K562 (cell line): ENCODE results near the gene RING1. TPM values are rescaled to one million over a fixed set of nuclear protein-coding genes. Genes with fewer than 3 reads are reported as not detected.
A peak's percentile ranks its signal among the peaks of the same experiment; 100 is the strongest.

ENCODE experiments used
- ARID1B ChIP-seq: fragments of 450-650 bp; IDR thresholded peaks from 2 replicates; pipeline ENCODE4 v1.6.1; 2016; ENCODE audit warnings: antibody characterized with exemption, mild to moderate bottlenecking, inconsistent platforms
- ATF7 ChIP-seq: fragments of 450-650 bp; IDR thresholded peaks from 2 replicates; pipeline ENCODE4 v1.7.1; 2014; ENCODE audit warnings: mild to moderate bottlenecking, moderate library complexity
- HDAC8 ChIP-seq: fragments of 450-650 bp; IDR thresholded peaks from 2 replicates; pipeline ENCODE4 v1.6.1; 2016; ENCODE audit warnings: mild to moderate bottlenecking, missing genetic modification characterization, moderate library complexity, missing compliant biosample characterization
- HNRNPL ChIP-seq: fragments of 200-400 bp; formaldehyde crosslinking; IDR thresholded peaks from 2 replicates; pipeline ENCODE4 v1.6.1; 2017; ENCODE audit warnings: low read depth, mild to moderate bottlenecking, low read length
- MCM5 ChIP-seq: fragments of 450-650 bp; IDR thresholded peaks from 2 replicates; pipeline ENCODE4 v1.6.1; 2016; ENCODE audit warnings: low read depth
- TEAD2 ChIP-seq: fragments of 450-650 bp; IDR thresholded peaks from 2 replicates; pipeline ENCODE4 v1.6.1; 2016; ENCODE audit warnings: missing genetic modification characterization, control low read depth, missing compliant biosample characterization
- ZNF274 ChIP-seq: IDR thresholded peaks from 2 replicates; pipeline ENCODE4 v1.6.1; 2011; ENCODE audit warnings: low read depth, mild to moderate bottlenecking, low read length, moderate library complexity, borderline replicate concordance
- ZNF311 ChIP-seq: fragments of 250-450 bp; sonication (Bioruptor Pico); IDR thresholded peaks from 2 replicates; pipeline ENCODE4 v1.4.0; 2020; ENCODE audit warnings: mild to moderate bottlenecking, moderate library complexity
- ZNF316 ChIP-seq: fragments of 450-650 bp; IDR thresholded peaks from 2 replicates; pipeline ENCODE4 v1.6.1; 2016
- ZNF436 ChIP-seq: fragments of 250-450, 450-650 bp; sonication (Bioruptor Pico); formaldehyde crosslinking; IDR thresholded peaks from 2 replicates; pipeline ENCODE4 v1.7.0; 2020; ENCODE audit warnings: mild to moderate bottlenecking
- polyA plus RNA-seq, 8 experiments: library from polyadenylated mRNA; depleted of rRNA in 4 of 8; stranded (reverse) in 5 of 8; unstranded in 3 of 8; fragments of >200 nt; fragmentation: Nextera tagmentation in 2 of 8; fragmentation: Illumina TruSeq in 1 of 8; extraction: Ambion mirVana in 2 of 8; extraction: Trizol in 1 of 8; gene quantifications; 2 replicates each; pipeline versions ENCODE4 v1.2.1 to v1.2.3, GENCODE V29; 2011 to 2014; ENCODE audit warnings: inconsistent platforms in 1 of 8, missing spikeins in 1 of 8
- total RNA-seq, 7 experiments: library from RNA; depleted of rRNA in 6 of 7; stranded (reverse); fragments of >200 nt in 6 of 7; fragmentation: Illumina TruSeq in 2 of 7; extraction: Trizol in 2 of 7; gene quantifications; 2 replicates each; pipeline versions ENCODE4 v1.2.1 to v1.2.3, GENCODE V29; 2011 to 2021; ENCODE audit warnings: low replicate concordance in 1 of 7
- TF ChIP-seq, protein P1 (sequence below): fragments of 250-450 bp; sonication (Bioruptor Pico); IDR thresholded peaks from 2 replicates; pipeline ENCODE4 v1.5.0; 2020; ENCODE audit warnings: mild to moderate bottlenecking, borderline replicate concordance
- TF ChIP-seq, protein P2 (sequence below), 2 experiments: fragments of 150-350 bp in 1 of 2; IDR thresholded peaks; 2 replicates each; pipeline ENCODE4 v1.6.1; 2012 to 2016; ENCODE audit warnings: low read depth in 2 of 2, low read length in 2 of 2, mild to moderate bottlenecking in 1 of 2, moderate library complexity in 1 of 2
- TF ChIP-seq, protein P3 (sequence below): fragments of 450-650 bp; IDR thresholded peaks from 2 replicates; pipeline ENCODE4 v1.6.1; 2017; ENCODE audit warnings: antibody characterized with exemption, mild to moderate bottlenecking
- TF ChIP-seq, protein P4 (sequence below): sonication (generic); formaldehyde crosslinking; IDR thresholded peaks from 2 replicates; pipeline ENCODE4 v1.8.0; 2022; ENCODE audit warnings: missing genetic modification reagents, mild to moderate bottlenecking, moderate library complexity, borderline replicate concordance

RING1 gene
- total and polyA plus RNA-seq, 9 of the 15 experiments (the other 6 are each of a cell fraction or from before 2014, with no cell fraction given): 4.2 to 59.1 (median 36.9) TPM

DNA sequence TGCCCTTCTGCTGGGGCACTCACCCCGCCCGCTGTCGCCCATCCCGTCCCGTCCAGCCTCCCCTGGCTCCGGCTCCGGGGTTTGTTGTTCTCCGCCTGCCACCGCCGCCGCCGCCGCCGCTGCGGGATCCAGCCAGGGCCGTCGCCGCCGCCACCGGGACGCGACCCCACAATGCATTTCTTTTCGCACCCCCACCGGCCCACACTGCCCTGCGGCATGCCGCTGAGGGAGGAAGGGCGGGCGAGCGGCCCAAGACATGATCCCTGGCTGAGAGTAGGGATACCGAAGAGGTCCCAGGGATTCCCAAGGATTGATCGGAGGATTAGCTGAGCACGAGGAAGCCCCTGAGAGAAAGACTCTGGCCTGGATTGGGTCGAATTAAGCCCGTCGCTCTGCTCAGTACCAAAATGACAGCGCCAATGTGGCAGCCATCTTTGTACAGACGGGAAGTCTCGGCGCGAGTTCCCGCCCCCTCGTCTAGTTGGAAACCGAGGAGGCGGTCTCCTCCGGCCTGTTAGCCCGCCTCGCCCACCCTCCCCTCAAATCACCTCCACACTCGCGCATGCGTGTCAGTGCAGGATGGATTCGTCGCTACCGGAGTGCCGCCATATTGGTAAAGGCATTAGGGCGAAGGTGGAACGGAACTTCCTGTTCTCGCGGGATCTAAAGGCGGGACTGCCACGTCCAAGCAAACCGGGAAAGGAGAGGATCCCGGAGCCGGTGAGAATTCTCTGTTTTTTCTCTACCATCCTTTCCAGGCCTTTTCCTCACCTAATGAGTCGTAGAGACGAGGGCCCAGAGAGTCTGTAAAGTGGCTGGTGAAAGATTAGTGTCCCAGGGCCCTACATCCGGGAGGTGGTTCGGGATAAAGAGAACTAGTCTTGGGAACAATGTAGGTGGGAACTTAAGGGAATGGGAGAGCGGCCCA is 7.8 kb upstream of the RING1 start, which contains the start of the genes RXRB and SLC39A7 (continued):
- TF ChIP-seq HNRNPL (peak; percentile 96), MCM5 (no peak), ARID1B (peak; percentile 63), ZNF436 (CRISPR knock-in tag) (no peak), ATF7 (peak; percentile 71), ZNF274 (no peak), ZNF316 (no peak; the same call in 1 of the 2 replicates), TEAD2 (tag) (no peak), ZNF311 (CRISPR knock-in tag) (no peak), HDAC8 (tag) (no peak)
- TF ChIP-seq, protein P1, sequence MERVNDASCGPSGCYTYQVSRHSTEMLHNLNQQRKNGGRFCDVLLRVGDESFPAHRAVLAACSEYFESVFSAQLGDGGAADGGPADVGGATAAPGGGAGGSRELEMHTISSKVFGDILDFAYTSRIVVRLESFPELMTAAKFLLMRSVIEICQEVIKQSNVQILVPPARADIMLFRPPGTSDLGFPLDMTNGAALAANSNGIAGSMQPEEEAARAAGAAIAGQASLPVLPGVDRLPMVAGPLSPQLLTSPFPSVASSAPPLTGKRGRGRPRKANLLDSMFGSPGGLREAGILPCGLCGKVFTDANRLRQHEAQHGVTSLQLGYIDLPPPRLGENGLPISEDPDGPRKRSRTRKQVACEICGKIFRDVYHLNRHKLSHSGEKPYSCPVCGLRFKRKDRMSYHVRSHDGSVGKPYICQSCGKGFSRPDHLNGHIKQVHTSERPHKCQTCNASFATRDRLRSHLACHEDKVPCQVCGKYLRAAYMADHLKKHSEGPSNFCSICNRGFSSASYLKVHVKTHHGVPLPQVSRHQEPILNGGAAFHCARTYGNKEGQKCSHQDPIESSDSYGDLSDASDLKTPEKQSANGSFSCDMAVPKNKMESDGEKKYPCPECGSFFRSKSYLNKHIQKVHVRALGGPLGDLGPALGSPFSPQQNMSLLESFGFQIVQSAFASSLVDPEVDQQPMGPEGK (CRISPR knock-in tag): no peak
- TF ChIP-seq, protein P2, sequence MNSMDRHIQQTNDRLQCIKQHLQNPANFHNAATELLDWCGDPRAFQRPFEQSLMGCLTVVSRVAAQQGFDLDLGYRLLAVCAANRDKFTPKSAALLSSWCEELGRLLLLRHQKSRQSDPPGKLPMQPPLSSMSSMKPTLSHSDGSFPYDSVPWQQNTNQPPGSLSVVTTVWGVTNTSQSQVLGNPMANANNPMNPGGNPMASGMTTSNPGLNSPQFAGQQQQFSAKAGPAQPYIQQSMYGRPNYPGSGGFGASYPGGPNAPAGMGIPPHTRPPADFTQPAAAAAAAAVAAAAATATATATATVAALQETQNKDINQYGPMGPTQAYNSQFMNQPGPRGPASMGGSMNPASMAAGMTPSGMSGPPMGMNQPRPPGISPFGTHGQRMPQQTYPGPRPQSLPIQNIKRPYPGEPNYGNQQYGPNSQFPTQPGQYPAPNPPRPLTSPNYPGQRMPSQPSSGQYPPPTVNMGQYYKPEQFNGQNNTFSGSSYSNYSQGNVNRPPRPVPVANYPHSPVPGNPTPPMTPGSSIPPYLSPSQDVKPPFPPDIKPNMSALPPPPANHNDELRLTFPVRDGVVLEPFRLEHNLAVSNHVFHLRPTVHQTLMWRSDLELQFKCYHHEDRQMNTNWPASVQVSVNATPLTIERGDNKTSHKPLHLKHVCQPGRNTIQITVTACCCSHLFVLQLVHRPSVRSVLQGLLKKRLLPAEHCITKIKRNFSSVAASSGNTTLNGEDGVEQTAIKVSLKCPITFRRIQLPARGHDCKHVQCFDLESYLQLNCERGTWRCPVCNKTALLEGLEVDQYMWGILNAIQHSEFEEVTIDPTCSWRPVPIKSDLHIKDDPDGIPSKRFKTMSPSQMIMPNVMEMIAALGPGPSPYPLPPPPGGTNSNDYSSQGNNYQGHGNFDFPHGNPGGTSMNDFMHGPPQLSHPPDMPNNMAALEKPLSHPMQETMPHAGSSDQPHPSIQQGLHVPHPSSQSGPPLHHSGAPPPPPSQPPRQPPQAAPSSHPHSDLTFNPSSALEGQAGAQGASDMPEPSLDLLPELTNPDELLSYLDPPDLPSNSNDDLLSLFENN (IDR thresholded peaks at IDR 0.05; ENCODE audit: low read depth in 2 of 2, low read length in 2 of 2): no peak; a peak in 1 of 4 replicates
- TF ChIP-seq, protein P3, sequence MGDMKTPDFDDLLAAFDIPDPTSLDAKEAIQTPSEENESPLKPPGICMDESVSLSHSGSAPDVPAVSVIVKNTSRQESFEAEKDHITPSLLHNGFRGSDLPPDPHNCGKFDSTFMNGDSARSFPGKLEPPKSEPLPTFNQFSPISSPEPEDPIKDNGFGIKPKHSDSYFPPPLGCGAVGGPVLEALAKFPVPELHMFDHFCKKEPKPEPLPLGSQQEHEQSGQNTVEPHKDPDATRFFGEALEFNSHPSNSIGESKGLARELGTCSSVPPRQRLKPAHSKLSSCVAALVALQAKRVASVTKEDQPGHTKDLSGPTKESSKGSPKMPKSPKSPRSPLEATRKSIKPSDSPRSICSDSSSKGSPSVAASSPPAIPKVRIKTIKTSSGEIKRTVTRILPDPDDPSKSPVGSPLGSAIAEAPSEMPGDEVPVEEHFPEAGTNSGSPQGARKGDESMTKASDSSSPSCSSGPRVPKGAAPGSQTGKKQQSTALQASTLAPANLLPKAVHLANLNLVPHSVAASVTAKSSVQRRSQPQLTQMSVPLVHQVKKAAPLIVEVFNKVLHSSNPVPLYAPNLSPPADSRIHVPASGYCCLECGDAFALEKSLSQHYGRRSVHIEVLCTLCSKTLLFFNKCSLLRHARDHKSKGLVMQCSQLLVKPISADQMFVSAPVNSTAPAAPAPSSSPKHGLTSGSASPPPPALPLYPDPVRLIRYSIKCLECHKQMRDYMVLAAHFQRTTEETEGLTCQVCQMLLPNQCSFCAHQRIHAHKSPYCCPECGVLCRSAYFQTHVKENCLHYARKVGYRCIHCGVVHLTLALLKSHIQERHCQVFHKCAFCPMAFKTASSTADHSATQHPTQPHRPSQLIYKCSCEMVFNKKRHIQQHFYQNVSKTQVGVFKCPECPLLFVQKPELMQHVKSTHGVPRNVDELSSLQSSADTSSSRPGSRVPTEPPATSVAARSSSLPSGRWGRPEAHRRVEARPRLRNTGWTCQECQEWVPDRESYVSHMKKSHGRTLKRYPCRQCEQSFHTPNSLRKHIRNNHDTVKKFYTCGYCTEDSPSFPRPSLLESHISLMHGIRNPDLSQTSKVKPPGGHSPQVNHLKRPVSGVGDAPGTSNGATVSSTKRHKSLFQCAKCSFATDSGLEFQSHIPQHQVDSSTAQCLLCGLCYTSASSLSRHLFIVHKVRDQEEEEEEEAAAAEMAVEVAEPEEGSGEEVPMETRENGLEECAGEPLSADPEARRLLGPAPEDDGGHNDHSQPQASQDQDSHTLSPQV: no peak; the same call in 1 of the 2 replicates
- TF ChIP-seq, protein P4, sequence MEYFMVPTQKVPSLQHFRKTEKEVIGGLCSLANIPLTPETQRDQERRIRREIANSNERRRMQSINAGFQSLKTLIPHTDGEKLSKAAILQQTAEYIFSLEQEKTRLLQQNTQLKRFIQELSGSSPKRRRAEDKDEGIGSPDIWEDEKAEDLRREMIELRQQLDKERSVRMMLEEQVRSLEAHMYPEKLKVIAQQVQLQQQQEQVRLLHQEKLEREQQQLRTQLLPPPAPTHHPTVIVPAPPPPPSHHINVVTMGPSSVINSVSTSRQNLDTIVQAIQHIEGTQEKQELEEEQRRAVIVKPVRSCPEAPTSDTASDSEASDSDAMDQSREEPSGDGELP (CRISPR knock-in tag): peak; percentile 68
